HG03558 (cell line): ENCODE measurements around the gene EPM2A.
"Not testable (repeated sequence)": the region's sequence is repeated elsewhere in the genome, so short reads cannot be mapped to it uniquely, and the experiment has no call there.

Experiments
- ATAC-seq: cut with Tn5 transposase; IDR thresholded peaks from one replicate; pipeline ENCODE4 v1.9.1; 2021; ENCODE audit warnings: moderate number of reproducible peaks; ENCODE audit not compliant: unreplicated experiment; ENCODE audit errors: extremely low read depth

EPM2A gene

DNA sequence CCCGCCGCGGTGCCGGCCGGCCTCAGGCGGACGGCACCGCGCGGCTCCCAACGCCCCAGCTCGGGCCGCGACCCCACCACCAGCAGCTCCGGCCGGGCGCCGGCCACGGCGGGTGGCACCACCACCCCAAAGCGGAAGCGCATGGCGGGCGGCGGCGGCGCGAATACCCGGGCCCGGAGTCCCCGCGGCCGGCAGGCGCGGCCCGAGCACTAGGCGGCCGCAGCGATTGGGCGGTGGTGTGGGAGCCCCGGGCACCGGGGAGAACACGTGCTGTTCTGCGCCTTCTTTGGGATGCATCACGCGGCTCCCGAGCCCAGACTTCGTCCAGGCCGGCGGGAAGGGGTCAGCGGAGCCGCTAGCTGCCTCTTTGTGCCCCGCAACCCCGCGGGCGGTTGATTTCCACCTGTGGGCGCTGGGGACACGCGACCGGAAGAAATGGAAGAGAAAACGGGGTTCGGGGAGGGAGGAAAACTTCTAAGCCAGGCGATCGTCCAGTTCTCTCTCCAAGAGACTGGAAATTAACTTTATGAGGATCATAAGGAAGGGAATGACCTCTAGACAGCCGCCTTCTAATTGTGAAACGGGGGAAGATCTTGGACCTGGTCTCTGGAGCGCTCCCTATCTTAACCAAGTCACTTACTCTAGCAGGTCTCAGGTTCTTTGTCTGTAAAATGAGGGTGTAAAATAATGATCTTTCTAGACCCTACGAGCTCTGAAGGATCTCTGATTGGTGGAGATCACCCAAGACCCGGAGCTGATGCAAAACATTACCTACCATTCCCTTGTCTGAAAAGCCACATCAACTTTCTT, at the start of gene EPM2A:
Gene EPM2A (minus strand): TSS at position 165 of the 810 bp plus-strand sequence. CDS start 22 bp downstream, at position 143.
- peak; percentile 72 for ATAC-seq

DNA sequence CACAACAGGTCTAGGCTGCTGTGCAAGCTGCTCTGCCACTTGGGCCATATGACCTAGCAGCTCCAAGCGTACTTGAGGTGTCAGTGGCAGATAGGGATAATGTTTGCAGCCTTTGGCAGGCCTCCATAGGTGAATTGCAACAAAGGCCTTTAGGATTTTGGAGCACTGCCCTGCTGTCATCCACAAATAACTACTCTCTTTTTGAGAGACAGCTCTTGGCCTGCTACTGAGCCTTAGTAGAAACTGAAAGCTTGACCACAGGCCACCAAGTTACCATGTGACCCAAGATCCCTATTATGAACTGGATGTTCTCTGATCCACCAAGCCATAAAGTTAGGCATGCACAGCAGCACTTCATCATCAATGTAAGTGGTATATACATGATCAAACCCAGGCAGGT, 49.4 kb upstream of the EPM2A start:
- peak; percentile 76 for ATAC-seq

DNA sequence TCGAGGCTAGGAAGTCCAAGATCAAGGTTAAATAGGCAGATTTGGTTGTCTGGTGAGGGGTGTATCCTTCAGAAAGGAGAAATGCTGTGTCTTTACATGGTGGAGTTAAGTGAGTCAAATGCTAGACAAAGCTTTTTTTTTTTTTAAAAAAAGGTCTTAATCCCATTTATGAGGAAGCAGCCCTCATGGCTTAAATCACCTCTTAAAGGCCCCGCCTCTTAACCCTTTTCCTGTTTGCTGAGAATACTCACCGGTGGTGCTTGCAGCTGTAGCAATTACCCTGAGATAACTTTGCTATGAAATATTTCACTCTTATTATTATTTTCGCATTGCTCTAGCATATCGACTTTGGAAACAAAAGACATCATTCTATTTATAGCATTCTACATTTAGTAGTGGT, 48.5 kb upstream of the EPM2A start:
- no peak for ATAC-seq

DNA sequence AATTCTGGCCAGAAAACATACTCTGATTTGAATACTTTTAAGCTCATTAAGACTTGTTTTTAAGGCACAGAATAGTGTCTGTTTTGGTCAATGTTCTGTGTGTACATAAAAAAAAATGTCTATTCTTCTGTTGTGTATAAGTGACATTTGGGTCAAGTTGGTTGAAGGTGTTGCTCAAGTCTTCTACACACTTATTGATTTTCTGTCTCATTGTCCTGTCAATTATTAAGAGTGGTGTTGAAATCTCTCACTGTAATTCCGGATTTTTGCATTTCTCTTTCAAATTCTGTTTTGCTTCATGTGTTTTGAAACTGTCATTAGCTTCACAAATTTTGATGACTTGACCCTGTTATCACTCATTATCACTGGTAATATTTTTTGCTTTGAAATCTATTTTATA, 37.5 kb upstream of the EPM2A start:
- ATAC-seq: no peak

DNA sequence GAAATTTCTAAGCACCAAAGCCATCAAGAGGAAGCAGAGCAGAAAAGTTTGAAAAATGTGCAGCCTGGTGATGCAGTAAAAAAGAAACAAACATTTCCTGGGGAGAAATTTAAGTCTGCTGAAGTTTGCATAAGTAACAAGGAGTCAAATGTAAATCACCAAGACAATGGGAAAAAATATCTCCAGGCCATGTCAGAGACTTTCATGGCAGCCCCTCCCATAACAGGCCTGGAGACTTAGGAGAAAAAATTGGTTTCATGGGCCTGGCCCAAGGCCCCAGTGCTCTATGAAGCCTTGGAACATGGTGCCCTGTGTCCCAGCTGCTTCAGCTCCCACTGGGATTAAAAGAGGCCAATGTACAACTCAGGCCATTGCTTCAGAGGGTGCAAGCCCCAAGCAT, 30.1 kb upstream of the EPM2A start:
- ATAC-seq: no peak

DNA sequence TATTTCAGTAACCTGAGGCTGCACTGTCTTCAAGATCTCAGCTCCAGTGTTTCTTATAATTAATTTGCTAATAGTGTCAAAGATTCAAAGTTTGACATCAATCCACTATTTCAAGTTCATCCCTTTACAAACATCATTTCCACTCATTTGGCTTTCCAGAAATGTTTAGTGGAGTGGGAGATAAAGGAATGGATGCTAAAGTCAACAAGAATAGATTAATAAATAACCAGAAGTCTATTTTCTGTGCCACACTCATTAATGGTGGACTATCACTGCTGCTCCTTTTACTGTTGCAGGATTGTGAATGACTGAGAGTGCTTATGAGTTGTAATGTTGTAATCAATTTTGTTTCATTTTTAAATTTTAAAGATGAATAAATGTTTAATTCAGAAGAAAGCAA, 28.4 kb upstream of the EPM2A start:
- no peak for ATAC-seq

DNA sequence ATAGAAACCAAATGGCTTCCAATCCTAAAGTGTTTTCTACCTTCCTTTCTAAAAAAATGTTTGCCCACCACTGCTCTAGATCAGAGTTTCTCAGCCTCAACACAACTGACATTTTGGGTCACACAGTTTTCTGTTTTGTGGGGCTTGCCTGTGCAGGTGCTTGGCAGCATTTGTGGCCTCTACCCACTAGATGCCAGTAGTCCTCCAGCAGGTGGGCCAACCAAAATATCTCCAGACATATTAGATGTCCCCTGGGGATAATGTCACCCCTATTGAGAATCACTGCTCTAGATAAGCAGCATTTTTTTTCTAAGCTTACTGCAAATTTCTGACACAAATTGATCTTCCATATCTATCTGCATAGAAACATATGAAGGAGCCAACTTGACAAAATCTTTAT, 26.3 kb upstream of the EPM2A start:
- no peak for ATAC-seq

DNA sequence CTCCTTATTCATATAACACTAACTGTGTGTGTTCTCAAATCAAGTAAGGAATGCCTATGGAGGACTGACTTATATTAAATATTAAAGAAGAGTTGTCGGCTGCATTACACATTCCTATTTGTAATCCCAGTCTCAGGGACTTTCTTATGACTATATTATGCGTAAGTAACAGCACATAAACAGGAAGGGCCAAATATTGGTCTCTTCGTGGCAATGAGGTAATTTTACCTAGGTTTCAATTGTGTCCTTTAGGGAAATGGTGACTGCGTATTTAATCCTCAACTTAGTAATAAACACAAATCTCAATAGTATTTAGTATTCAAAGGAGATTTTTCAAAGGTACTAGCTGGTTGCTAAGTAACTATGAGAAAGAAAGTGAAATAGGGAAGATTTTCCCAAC, 22.8 kb upstream of the EPM2A start:
- no peak for ATAC-seq

DNA sequence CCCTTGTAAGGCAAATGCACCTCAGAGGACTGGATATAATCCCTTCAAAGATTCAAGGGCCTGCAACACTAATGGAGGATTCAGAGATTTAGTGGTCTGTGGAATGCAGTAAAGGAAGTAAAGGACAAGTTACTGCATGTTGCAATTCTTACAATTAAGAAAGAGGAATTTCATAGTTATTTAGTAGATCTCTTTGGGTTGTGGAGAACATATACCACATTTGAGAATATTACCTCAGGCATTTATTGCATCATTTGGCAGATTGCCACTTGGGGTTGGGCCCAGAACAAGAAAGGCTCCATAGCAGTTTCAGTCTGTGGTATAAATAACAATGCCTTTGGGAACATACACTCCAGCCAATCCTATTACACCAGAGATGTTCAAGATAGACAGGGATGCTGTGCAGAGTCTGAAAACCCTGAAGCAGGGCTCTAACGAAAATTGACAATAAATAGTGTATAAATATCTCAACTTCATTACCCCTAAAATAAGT, 20.9 kb upstream of the EPM2A start:
- ATAC-seq: no peak

DNA sequence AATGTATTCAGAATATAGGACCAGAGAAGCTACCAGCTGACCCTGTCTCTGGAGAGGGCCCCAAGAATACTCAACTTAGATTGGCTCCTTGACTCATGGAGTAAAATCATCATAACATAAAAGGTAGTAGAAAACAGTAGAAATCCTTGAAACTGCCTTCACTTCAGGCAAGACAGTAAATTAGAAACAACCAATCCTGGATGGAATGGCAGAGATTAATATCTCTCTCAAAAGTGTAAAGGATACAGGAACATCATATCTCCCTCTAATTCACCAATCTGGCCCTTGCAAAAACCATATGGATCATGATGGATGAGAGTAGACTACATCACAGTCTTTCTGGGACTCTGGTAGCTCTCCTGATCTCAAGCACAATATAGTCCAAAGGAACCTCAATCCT, 20.4 kb upstream of the EPM2A start:
- no peak for ATAC-seq

DNA sequence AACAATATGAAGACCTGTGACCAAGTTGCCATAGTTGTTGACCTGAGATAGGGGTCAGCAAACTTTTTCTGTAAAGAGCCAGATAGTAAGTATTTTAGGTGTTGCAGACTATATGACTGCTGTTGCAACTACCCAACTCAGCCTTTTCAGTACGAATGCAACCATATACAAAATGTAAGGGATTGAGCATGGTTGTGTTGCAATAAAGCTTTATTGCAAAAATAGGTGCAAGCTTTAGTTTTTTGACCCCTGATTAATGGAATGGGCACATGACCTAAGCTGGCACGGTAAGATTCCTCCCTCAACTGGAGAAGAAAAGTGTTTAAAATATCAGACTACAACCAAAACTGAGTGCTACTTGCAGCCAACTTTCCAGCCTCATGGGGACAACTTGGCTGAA, 17.3 kb upstream of the EPM2A start:
- ATAC-seq: no peak

DNA sequence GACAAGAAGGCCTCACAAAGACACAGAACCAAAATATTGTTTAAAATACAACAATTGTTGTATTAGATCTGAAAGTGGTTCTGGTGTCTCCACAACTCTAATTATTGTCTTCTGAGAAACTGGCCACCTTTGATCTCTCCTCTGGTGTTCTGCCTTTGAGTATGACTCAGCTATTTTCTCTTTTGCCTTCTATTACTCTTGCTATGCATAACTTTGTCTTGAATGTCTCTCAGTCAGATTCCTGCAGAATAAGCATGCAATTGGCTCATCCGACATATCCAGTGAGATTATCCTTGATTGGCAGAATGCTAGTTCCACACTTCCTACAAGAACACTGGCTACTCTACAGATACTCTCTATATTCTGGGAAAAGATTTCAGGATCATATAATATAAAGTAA, 14.3 kb upstream of the EPM2A start:
- ATAC-seq: peak; percentile 61

DNA sequence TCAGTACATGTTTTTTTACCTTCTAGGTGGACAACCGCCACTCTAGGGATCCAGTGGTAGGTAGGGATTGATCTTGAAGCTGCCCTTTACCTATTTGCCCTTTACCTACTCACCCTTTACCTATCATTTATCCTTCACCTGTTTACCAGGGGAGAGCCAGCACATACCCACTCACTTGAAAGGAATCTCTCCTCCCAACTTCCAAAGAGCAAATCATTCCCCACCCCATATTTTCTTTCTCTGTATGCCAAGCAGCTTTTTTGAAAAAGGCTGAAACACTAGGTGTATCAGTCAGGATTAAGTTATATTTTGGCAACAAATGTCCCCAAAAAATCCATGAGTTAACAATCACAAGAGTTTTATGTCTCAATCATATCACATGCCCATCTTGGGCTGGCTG, 10.5 kb upstream of the EPM2A start:
- no peak for ATAC-seq

DNA sequence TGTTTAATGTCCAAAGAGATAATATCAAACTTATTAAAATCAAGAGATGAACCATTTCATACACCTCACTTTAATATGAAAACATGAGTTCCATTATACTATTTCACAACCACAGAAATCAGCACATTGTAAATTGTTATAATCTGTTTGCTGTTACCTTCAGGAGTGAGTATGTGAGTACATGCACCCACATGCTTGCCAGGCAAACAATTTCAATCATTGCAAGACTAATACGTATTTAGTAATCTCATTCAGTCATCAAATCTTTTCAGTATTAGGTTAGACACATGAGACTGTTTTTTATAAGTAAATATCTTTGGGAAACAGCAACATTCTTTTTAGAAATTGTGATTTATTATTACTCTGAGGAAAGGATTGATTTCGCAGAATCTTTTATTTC, 9.3 kb upstream of the EPM2A start:
- ATAC-seq: no peak

DNA sequence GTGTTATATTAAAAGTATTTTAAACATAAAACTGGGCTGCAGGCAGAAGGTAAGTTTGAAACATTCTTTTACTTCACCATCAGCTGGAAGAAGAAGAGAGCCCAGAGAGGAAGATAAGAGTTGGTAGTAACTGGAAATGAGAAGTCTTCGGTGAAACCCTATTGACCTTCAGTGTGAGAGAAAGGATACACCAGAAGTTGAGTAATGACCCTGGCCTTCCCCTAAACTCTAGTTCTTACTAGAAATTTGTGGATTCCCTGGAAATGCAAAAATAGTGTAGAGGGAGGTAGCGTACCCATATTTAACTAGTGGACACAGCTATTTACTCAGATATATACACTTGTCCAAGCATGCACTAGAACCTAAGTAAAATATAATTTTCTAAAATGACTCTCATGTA, 8.0 kb upstream of the EPM2A start:
- no peak for ATAC-seq

DNA sequence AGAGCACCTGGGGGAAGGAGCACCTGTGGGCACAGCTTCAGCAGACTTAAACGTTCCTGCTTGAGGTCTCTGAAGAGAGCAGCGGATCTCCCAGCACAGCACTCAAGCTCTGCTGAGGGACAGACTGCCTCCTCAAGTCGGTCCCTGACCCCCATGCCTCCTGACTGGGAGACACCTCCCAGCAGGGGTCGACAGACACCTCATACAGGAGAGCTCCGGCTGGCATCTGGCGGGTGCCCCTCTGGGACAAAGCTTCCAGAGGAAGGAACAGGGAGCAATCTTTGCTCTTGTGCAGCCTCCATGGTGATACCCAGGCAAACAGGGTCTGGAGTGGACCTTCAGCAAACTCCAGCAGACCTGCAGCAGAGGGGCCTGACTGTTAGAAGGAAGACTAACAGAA, 7.2 kb upstream of the EPM2A start:
- not testable (repeated sequence) for ATAC-seq

DNA sequence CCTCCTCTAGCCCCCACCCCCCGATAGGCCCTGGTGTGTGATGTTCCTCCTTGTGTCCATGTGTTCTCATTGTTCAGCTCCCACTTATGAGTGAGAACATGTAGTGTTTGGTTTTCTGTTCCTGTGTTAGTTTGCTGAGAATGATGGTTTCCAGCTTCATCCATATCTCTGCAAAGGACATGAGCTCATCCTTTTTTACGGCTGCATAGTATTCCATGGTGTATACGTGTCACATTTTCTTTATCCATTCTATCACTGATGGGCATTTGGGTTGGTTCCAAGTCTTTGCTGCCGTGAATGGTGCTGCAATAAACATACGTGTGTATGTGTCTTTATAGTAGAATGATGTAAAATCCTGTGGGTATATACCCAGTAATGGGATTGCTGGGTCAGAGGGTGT, 4.4 kb upstream of the EPM2A start:
- not testable (repeated sequence) for ATAC-seq

DNA sequence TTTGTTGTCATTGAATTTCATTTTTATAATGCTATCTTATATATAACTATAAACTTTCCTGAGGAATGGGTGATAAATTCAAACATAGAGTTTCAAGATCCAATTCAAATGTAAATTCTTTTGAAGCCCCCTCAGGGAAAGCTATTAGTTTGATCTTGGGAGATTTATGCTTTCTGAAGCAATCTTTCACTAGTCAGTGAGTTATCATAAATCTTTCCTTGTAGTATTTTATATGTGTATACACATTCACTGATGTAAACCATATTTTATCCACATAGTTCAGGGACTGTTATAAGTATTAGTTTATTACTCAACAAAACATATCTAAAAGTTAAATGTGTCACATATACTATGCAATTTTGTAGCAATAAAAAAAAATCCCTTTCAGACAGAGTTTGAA, 2.9 kb upstream of the EPM2A start:
- no peak for ATAC-seq

DNA sequence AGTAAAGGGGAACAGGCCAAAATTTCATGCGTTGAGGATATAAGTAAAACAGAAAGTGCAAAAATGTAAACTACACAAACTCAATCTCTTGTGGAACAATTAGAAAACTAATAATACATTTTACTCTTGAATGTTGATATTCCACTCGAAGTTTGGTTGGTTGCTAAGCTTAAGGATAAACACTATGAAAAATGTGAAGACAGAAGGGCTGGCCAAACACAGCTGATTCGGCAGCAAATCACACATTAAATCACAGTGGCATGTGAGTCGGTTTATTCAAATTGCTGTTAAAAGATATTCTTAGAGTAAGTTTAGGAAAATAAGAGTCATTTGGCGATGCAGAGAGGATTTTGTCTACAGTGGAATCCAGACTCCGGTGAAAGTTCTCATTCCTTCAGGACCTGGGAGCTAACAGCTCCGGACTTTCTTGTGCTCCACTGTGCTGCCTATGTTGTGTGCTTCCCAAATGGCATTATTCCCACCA, 1.4 kb upstream of the EPM2A start:
- no peak for ATAC-seq

DNA sequence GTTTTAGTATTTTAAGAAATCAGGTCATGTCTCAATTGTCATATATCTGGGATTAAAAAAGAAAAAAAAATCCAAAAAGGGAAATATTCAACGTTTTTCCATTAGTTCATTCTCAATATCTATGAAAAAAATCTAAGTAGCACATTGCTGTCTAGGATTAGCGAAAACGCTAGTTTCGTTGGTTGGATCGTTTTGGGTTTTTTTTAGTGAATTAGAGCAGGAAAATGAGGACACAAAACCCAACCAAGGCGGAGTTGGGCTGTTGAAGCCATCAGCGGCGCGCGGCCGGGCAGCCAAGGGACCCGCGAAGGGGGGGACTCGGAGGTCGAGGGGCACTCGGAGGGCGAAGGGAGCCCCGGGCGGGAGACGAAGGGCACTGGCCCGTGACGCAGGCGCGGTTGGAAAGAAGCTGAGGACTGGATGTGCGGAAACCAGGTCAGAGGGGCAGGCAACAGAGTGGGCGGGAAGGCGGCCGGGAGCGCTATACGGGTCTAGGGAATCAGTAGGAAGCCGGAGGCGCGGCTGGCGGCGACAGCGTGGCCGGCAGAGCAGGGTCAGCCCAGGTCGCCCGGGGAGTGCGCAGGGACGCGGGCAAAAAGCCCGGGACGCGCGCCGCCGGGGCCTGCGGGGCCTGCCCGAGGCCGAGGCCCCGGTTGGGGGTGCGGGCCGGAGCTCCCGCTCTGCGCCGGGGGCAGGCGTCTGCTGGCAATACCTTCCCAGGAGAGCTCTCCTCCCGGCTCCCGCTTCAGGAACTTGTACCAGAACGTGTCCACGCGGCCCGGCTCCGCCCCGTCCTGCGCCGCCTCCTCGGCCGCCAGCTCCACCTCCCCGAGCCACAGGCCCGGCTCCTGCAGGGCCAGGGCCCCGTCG, 599 bp downstream of the EPM2A start:
- peak; percentile 45 for ATAC-seq

DNA sequence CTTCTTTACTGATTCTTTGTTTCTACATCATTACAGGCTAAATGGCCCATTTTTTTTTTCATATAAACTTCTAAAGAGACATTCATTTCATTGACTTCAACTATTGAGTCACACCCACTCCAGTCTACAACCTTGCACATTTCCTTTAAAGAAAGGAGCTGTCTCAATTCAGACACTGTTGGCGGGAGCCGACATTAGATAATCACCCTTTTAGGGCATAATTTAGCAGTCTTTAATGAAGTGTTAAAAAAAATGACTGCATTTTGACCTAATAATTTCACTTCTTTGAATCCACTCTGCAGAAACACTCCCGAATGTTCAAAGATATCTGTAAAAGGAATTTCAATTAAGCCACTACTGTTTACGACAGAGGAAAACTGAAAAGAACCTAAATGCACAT, 1.5 kb downstream of the EPM2A start:
- ATAC-seq: no peak
